MG63 (cell line): Measurements from ENCODE around the gene C20orf173. TPM values are rescaled to one million over a fixed set of nuclear protein-coding genes. Genes with fewer than 3 reads are reported as not detected.
"Not testable (repeated sequence)": the region's sequence is repeated elsewhere in the genome, so short reads cannot be mapped to it uniquely, and the experiment has no call there.

Experiments
- DNase-seq: peaks from one replicate; pipeline ENCODE4 v3.0.0-alpha.2; 2020
- H3K27me3 ChIP-seq: fragments of 250-450 bp; sonication (Bioruptor Pico); 2 replicates; pipeline ENCODE4 v1.5.1; 2020; ENCODE audit warnings: mild to moderate bottlenecking, moderate library complexity
- H3K36me3 ChIP-seq: fragments of 250-450 bp; sonication (Bioruptor Pico); 2 replicates; pipeline ENCODE4 v1.5.1; 2020; ENCODE audit warnings: mild to moderate bottlenecking, moderate library complexity
- H3K4me3 ChIP-seq: fragments of 250-450 bp; sonication (Bioruptor Pico); 2 replicates; pipeline ENCODE4 v1.5.1; 2020; ENCODE audit warnings: mild to moderate bottlenecking, moderate library complexity
- H3K9me3 ChIP-seq: fragments of 250-450 bp; sonication (Bioruptor Pico); 2 replicates; pipeline ENCODE4 v1.5.1; 2020; ENCODE audit warnings: mild to moderate bottlenecking, moderate library complexity
- total RNA-seq: library from RNA; depleted of rRNA; stranded (reverse); fragments of >200 nt; shearing (Covaris generic); gene quantifications from 2 replicates; pipeline ENCODE4 v1.2.3, GENCODE V29; 2014; ENCODE audit warnings: low replicate concordance

The C20orf173 gene
- total RNA-seq, 1 experiment from 2014 or later: not detected

GRCh38 chr20:35556871-35557270 lies 27.4 kb upstream of the C20orf173 start:
- peaks cover 42% of the 10 kb centered on the region for H3K36me3 ChIP-seq
- no peak overlapping the region for H3K4me3 ChIP-seq
- H3K9me3 ChIP-seq: no peaks in the 10 kb centered on the region
- no peak for DNase-seq
- H3K27me3 ChIP-seq: no peaks in the 10 kb centered on the region

- Histone ChIP-seq H3K36me3 (peaks cover 49% of the 10 kb centered on the region), H3K27me3 (no peaks in the 10 kb centered on the region), H3K9me3 (no peaks in the 10 kb centered on the region), H3K4me3 (no peak overlapping the region)
- no peak for DNase-seq
Observed at GRCh38 chr20:35555951-35556645, 26.6 kb upstream of the C20orf173 start.

- not testable (repeated sequence) for H3K4me3 ChIP-seq, DNase-seq, H3K9me3 ChIP-seq, H3K27me3 ChIP-seq
- H3K36me3 ChIP-seq: peaks cover 49% of the 10 kb centered on the region
Observed at GRCh38 chr20:35555461-35555860, 26.0 kb upstream of the C20orf173 start.

- H3K9me3 ChIP-seq: no peaks in the 10 kb centered on the region
- no peak for DNase-seq
- H3K4me3 ChIP-seq: no peak overlapping the region
- H3K27me3 ChIP-seq: no peaks in the 10 kb centered on the region
- peaks cover 72% of the 10 kb centered on the region for H3K36me3 ChIP-seq
Observed at GRCh38 chr20:35552914-35553313, 23.5 kb upstream of the C20orf173 start.

GRCh38 chr20:35551503-35551902 lies 22.1 kb upstream of the C20orf173 start:
- H3K4me3 ChIP-seq: no peak overlapping the region
- DNase-seq: no peak
- no peaks in the 10 kb centered on the region for H3K9me3 ChIP-seq
- H3K36me3 ChIP-seq: peaks cover 70% of the 10 kb centered on the region
- H3K27me3 ChIP-seq: no peaks in the 10 kb centered on the region

- Histone ChIP-seq H3K27me3 (no peaks in the 10 kb centered on the region), H3K4me3 (no peak overlapping the region), H3K36me3 (peaks cover 84% of the 10 kb centered on the region), H3K9me3 (no peaks in the 10 kb centered on the region)
- no peak for DNase-seq
Observed at GRCh38 chr20:35547329-35547728, 17.9 kb upstream of the C20orf173 start.

GRCh38 chr20:35546127-35546526 lies 16.7 kb upstream of the C20orf173 start:
- Histone ChIP-seq H3K27me3 (no peaks in the 10 kb centered on the region), H3K36me3 (peaks cover 73% of the 10 kb centered on the region), H3K4me3 (no peak overlapping the region), H3K9me3 (no peaks in the 10 kb centered on the region)
- DNase-seq: no peak

- H3K4me3 ChIP-seq, H3K27me3 ChIP-seq, H3K9me3 ChIP-seq: not testable (repeated sequence)
- peaks cover 69% of the 10 kb centered on the region for H3K36me3 ChIP-seq
- peak; percentile 76 for DNase-seq
Observed at GRCh38 chr20:35544941-35545340, 15.5 kb upstream of the C20orf173 start.

- no peaks in the 10 kb centered on the region for H3K27me3 ChIP-seq
- H3K36me3 ChIP-seq: peaks cover 64% of the 10 kb centered on the region
- no peaks in the 10 kb centered on the region for H3K9me3 ChIP-seq
- H3K4me3 ChIP-seq: no peak overlapping the region
- no peak for DNase-seq
Observed at GRCh38 chr20:35544436-35544835, 15.0 kb upstream of the C20orf173 start.

- Histone ChIP-seq H3K27me3 (no peaks in the 10 kb centered on the region), H3K4me3 (peak overlapping the region; percentile 80), H3K36me3 (peaks cover 50% of the 10 kb centered on the region), H3K9me3 (no peaks in the 10 kb centered on the region)
- no peak for DNase-seq
Observed at GRCh38 chr20:35542990-35543389, 13.5 kb upstream of the C20orf173 start.

GRCh38 chr20:35541783-35542662 lies 12.6 kb upstream of the C20orf173 start, which contains the start of gene ERGIC3:
Gene ERGIC3, plus strand, starts transcription at chr20:35542078. Its CDS starts 20 bp downstream, at chr20:35542098.
- no peaks in the 10 kb centered on the region for H3K9me3 ChIP-seq

GRCh38 chr20:35541118-35541782 lies 11.8 kb upstream of the C20orf173 start:
- H3K9me3 ChIP-seq: no peaks in the 10 kb centered on the region

More at GRCh38 chr20:35541783-35542662, 12.6 kb upstream of the C20orf173 start, which contains the start of gene ERGIC3:
- peak within 1 kb of the TSS; percentile 80 for H3K4me3 ChIP-seq
- no peaks in the 10 kb centered on the region for H3K27me3 ChIP-seq
- H3K36me3 ChIP-seq: peaks cover 41% of the 10 kb centered on the region
- DNase-seq: peak; percentile 98

GRCh38 chr20:35539756-35540212 lies 10.3 kb upstream of the C20orf173 start:
- H3K36me3 ChIP-seq: peaks cover 20% of the 10 kb centered on the region
- H3K4me3 ChIP-seq: no peak overlapping the region
- DNase-seq: no peak
- no peaks in the 10 kb centered on the region for H3K27me3 ChIP-seq
- no peaks in the 10 kb centered on the region for H3K9me3 ChIP-seq

More at GRCh38 chr20:35541118-35541782, 11.8 kb upstream of the C20orf173 start:
- no peak for DNase-seq
- Histone ChIP-seq H3K27me3 (no peaks in the 10 kb centered on the region), H3K4me3 (peak overlapping the region; percentile 80), H3K36me3 (peaks cover 35% of the 10 kb centered on the region)

GRCh38 chr20:35527122-35527769 lies 2.2 kb downstream of the C20orf173 start:
- no peaks in the 10 kb centered on the region for H3K36me3 ChIP-seq
- no peak for DNase-seq
- no peaks in the 10 kb centered on the region for H3K27me3 ChIP-seq
- no peak overlapping the region for H3K4me3 ChIP-seq
- H3K9me3 ChIP-seq: 0 out of 2 replicates have a peak, but pooled peaks cover 2% of the 10 kb centered on the region

- Histone ChIP-seq H3K9me3 (0 out of 2 replicates have a peak, but pooled peaks cover 2% of the 10 kb centered on the region), H3K4me3 (no peak overlapping the region), H3K36me3 (no peaks in the 10 kb centered on the region), H3K27me3 (no peaks in the 10 kb centered on the region)
- DNase-seq: no peak
Observed at GRCh38 chr20:35525639-35526038, 3.8 kb downstream of the C20orf173 start.

- Histone ChIP-seq H3K9me3 (0 out of 2 replicates have a peak, but pooled peaks cover 2% of the 10 kb centered on the region), H3K4me3 (no peak overlapping the region), H3K27me3 (no peaks in the 10 kb centered on the region), H3K36me3 (no peaks in the 10 kb centered on the region)
- peak; percentile 24 for DNase-seq
Observed at GRCh38 chr20:35523298-35523888, 6.1 kb downstream of the C20orf173 start.
